Omental fat pad (tissue), 4 donors: ENCODE data around the gene CFAP54. TPM values are rescaled to one million over a fixed set of nuclear protein-coding genes. Genes with fewer than 3 reads are reported as not detected.
"Not testable (repeated sequence)": the region's sequence is repeated elsewhere in the genome, so short reads cannot be mapped to it uniquely, and the experiment has no call there.

Experiments used
- ATAC-seq: fragments of 150-250 bp; one replicate; pipeline ENCODE4 v1.9.1; 2016; ENCODE audit warnings: mild to moderate bottlenecking, moderate library complexity; ENCODE audit not compliant: low FRiP score
- DNase-seq: peaks from one replicate; pipeline ENCODE4 v3.0.0-alpha.2; 2019; ENCODE audit warnings: low spot score
- CTCF ChIP-seq, 3 donors: fragments of 450-650 bp; IDR thresholded peaks; one replicate each; pipeline ENCODE4 v1.5.1; 2016 to 2017; ENCODE audit warnings: antibody characterized with exemption in 3 of 3, mild to moderate bottlenecking in 3 of 3, moderate library complexity in 2 of 3
- total RNA-seq, 4 donors: library from RNA; depleted of rRNA; stranded (reverse); fragments of >200 nt; gene quantifications; one replicate each; pipeline ENCODE4 v1.1.0, GENCODE V29; 2016

The CFAP54 gene
- total RNA-seq, 4 donors from 2014 or later = 0.60 to 2.2 (median 1.0) TPM

DNA sequence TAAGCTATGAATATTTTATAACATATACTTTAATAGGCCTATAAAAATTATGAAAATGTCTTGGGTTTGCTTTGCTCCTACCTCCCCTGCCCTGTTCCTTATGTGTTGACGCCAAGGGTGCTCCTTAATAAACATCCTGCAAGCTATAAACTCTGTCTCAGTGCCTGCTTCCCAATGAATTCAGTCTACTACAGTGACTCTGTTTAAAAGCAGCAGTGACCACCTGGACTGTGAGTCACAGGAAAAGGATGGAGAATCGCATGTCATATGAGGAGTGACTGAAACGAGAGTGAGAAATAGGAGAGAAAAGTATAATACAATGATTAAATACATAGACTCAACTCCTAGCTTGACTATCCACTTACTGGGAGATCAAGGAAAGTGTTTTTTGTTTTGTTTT, 41.1 kb upstream of the CFAP54 start:
- DNase-seq (no peak), ATAC-seq (no peak)
- no peak for TF ChIP-seq CTCF (IDR thresholded peaks at IDR 0.05)

DNA sequence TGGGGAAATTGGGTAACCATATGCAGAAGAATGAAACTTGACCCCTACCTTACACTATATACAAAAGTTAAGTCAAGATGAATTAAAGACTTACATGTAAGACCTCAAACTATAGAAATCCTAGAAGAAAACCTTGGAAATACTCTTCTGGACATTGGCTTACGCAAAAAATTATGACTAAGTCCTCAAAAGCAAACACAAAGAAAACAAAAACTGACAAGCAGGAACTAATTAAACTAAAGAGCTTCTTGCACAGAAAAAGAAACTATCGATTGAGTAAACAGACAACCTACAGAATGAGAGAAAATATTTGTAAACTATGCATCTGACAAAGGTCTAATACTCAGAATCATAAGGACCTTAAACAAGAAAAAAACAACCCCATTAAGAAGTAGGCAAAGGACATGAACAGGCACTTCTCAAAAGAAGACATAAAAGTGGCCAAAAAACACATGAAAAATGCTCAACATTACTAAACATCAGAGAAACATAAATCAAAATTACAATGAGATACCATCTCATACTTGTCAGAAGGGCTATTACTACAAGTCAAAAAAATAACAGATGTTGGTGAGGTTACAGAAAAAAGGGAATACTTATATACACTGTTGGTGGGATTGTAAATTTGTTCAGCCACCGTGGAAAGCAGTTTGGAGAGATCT, 37.0 kb upstream of the CFAP54 start:
- no peak for ATAC-seq
- DNase-seq = no peak

DNA sequence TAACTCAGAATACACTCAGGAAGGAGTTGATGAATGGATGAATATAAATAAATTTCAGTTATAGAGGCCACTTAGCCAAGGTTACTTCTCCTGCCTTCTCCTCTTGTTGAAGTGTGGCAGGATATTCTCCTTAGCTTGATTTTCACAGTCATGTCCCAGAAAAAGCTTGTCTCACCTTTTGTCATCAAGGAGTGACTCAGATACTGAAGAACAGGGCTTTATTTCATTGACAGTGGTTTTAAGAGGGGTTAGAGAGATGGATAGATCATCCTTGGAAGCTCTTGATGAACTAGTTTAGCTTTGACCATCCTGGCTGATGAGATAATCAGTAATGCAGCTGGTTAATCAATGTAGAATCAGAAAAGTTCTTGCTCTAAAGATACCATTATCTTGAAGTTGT, 35.0 kb upstream of the CFAP54 start:
- no peak for TF ChIP-seq CTCF (IDR thresholded peaks at IDR 0.05)
- DNase-seq = no peak
- ATAC-seq = no peak

More for the DNA sequence above, 37.0 kb upstream of the CFAP54 start:
- TF ChIP-seq CTCF (IDR thresholded peaks at IDR 0.05) = no peak

- TF ChIP-seq CTCF (IDR thresholded peaks at IDR 0.05) = no peak
- ATAC-seq (no peak), DNase-seq (no peak)
Observed at GRCh38 chr12:96456265-96456974, 33.0 kb upstream of the CFAP54 start.

- no peak for ATAC-seq
- no peak for TF ChIP-seq CTCF (IDR thresholded peaks at IDR 0.05)
Observed at GRCh38 chr12:96457191-96457930, 32.0 kb upstream of the CFAP54 start.

GRCh38 chr12:96459281-96459680, 30.1 kb upstream of the CFAP54 start:
- ATAC-seq, DNase-seq: not testable (repeated sequence)

More at GRCh38 chr12:96457191-96457930, 32.0 kb upstream of the CFAP54 start:
- DNase-seq = no peak

DNA sequence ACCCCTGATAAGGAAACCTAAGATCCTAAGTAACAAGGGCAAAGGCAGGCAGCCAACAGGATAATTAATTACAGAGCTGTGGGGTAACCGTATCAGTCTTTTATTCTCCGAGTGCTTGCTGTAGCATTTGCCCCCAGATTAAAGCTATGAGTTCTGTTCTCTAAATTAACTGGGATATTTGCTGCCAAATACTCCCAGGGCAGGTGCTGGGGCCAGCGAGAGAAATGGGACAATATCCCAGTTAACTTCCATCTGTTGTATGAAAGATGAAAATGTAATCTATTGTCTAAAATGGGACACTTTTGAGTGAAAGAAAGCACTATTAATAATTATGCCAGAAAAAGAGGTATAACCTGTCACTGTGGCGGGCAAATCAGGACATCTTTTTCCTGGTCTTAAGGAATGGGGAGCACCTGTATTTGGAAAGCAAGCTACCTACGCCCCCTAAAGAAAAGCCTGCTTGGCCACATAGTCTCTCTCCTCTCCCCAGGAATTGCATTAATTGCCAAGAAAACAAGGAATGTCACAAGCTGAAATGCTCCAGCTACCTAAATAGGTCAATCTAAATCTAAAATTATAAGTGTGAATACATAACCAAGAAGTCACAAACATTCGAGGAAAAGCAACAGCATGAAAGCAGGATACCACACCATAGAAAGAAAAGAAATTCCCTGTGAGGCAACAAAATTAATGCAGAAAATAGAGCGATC, 26.7 kb upstream of the CFAP54 start:
- DNase-seq (no peak), ATAC-seq (no peak)
- no peak for TF ChIP-seq CTCF (IDR thresholded peaks at IDR 0.05)
